ENCODE measurements around the gene ABHD16A.

DNA sequence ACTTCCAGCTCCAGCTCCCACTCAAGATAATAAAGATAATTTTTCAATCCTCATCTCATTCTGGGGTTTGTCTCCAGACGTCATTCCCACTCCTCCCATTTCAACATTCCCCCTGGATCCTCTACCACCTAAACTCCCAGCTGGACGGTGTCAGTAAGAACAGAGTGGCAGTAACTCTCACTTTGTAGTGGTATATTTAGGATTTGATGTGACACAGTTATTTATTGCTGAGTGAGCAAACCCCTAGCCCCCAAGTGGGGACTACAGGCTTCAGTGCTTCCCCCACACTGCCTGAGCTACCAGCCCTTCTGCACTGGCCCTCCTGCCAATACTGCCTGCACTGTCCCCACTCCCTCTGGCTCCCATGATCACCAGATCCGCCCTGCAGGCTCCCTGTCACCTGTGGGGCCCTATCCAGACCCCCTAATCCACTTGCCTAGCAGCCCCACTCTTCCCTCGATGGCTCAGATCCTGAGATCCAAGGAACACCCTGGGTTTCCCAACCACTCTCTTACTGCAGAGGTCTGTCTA lies 44.9 kb downstream of the ABHD16A start:
- TF ChIP-seq POLR2AphosphoS5 (IDR thresholded peaks at IDR 0.05; ENCODE audit: borderline replicate concordance, low read depth, low read length) (no peak), EZH2 (IDR thresholded peaks at IDR 0.05) (no peak)
